H1 (cell line): ENCODE data around the gene GPBP1.

ENCODE experiments used
- CREB1 ChIP-seq: IDR thresholded peaks from 2 replicates; pipeline ENCODE4 v1.6.1; 2012; ENCODE audit warnings: inconsistent platforms
- POLR2A ChIP-seq, 2 experiments: IDR thresholded peaks; 1 replicate in 1 of 2; 2 replicates in 1 of 2; pipeline ENCODE4 v1.6.1; 2011; ENCODE audit warnings: low read depth in 2 of 2, low read length in 2 of 2, mild to moderate bottlenecking in 2 of 2; ENCODE audit errors: control extremely low read depth in 1 of 2
- SP1 ChIP-seq: IDR thresholded peaks from 2 replicates; pipeline ENCODE4 v1.6.1; 2011; ENCODE audit warnings: low read depth, low read length
- SP4 ChIP-seq: IDR thresholded peaks from 2 replicates; pipeline ENCODE4 v1.6.1; 2012; ENCODE audit warnings: low read length, inconsistent platforms
- YY1 ChIP-seq: IDR thresholded peaks from 2 replicates; pipeline ENCODE4 v1.6.1; 2011; ENCODE audit warnings: low read depth, mild to moderate bottlenecking, low read length
- TF ChIP-seq, protein P1 (sequence below), 3 experiments: IDR thresholded peaks; 1 replicate in 2 of 3; 2 replicates in 1 of 3; pipeline versions ENCODE4 v1.5.1 to v1.6.1; 2011; ENCODE audit warnings: low read length in 3 of 3, mild to moderate bottlenecking in 3 of 3, inconsistent platforms in 2 of 3, low read depth in 1 of 3, moderate library complexity in 1 of 3; ENCODE audit not compliant: insufficient read depth in 1 of 3; ENCODE audit errors: control extremely low read depth in 1 of 3

GRCh38 chr5:57207007-57207653 lies 33.3 kb downstream of the GPBP1 start:
- no peak for TF ChIP-seq POLR2A (IDR thresholded peaks at IDR 0.05; ENCODE audit: control extremely low read depth in 1 of 2, low read depth in 2 of 2, low read length in 2 of 2)
- TF ChIP-seq, protein P1, sequence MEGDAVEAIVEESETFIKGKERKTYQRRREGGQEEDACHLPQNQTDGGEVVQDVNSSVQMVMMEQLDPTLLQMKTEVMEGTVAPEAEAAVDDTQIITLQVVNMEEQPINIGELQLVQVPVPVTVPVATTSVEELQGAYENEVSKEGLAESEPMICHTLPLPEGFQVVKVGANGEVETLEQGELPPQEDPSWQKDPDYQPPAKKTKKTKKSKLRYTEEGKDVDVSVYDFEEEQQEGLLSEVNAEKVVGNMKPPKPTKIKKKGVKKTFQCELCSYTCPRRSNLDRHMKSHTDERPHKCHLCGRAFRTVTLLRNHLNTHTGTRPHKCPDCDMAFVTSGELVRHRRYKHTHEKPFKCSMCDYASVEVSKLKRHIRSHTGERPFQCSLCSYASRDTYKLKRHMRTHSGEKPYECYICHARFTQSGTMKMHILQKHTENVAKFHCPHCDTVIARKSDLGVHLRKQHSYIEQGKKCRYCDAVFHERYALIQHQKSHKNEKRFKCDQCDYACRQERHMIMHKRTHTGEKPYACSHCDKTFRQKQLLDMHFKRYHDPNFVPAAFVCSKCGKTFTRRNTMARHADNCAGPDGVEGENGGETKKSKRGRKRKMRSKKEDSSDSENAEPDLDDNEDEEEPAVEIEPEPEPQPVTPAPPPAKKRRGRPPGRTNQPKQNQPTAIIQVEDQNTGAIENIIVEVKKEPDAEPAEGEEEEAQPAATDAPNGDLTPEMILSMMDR (IDR thresholded peaks at IDR 0.05; ENCODE audit: control extremely low read depth in 1 of 3, insufficient read depth in 1 of 3, low read depth in 1 of 3, low read length in 3 of 3): no peak
- TF ChIP-seq SP4: no peak
- TF ChIP-seq YY1: no peak
- TF ChIP-seq CREB1: no peak
- TF ChIP-seq SP1: no peak
